CD4-positive, alpha-beta T cell treated with Interferon gamma for 1 hour (primary cell): ENCODE data around the gene GPR68.
"Not testable (repeated sequence)": the region's sequence is repeated elsewhere in the genome, so short reads cannot be mapped to it uniquely, and the experiment has no call there.

ENCODE experiments used
- DNase-seq: peaks from one replicate; pipeline ENCODE4 v3.0.0-alpha.2; 2020

GPR68 gene

GRCh38 chr14:91272341-91273272, 28.1 kb upstream of the GPR68 start:
- no peak for DNase-seq

- DNase-seq: no peak
Measured at GRCh38 chr14:91271639-91272038, 27.1 kb upstream of the GPR68 start.

GRCh38 chr14:91270619-91271018, 26.1 kb upstream of the GPR68 start:
- DNase-seq: no peak

GRCh38 chr14:91270188-91270587, 25.7 kb upstream of the GPR68 start:
- no peak for DNase-seq

GRCh38 chr14:91269076-91269991, 24.8 kb upstream of the GPR68 start:
- DNase-seq: no peak

GRCh38 chr14:91267965-91268437, 23.5 kb upstream of the GPR68 start:
- DNase-seq: no peak

GRCh38 chr14:91266276-91266675, 21.8 kb upstream of the GPR68 start:
- DNase-seq: not testable (repeated sequence)

DNA sequence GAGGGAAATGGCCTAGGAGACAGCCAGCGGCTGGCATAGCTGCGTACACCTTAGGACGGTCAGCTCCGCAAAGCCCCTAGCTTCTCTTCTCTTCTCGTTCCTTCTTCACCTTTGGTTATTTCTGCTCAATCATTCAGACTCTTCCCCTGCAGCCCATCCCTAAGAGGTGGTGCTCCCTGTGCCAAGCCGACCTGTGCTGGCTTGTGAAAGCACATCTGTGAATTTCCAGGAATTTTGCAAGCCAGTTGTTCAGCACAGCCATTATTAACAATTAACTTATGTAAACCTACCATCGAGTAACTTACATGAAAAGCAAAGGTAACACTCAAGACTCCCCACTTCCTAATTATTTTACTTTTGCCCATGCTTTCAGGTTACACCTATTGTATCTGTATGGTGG, 20.9 kb upstream of the GPR68 start:
- DNase-seq: no peak

DNA sequence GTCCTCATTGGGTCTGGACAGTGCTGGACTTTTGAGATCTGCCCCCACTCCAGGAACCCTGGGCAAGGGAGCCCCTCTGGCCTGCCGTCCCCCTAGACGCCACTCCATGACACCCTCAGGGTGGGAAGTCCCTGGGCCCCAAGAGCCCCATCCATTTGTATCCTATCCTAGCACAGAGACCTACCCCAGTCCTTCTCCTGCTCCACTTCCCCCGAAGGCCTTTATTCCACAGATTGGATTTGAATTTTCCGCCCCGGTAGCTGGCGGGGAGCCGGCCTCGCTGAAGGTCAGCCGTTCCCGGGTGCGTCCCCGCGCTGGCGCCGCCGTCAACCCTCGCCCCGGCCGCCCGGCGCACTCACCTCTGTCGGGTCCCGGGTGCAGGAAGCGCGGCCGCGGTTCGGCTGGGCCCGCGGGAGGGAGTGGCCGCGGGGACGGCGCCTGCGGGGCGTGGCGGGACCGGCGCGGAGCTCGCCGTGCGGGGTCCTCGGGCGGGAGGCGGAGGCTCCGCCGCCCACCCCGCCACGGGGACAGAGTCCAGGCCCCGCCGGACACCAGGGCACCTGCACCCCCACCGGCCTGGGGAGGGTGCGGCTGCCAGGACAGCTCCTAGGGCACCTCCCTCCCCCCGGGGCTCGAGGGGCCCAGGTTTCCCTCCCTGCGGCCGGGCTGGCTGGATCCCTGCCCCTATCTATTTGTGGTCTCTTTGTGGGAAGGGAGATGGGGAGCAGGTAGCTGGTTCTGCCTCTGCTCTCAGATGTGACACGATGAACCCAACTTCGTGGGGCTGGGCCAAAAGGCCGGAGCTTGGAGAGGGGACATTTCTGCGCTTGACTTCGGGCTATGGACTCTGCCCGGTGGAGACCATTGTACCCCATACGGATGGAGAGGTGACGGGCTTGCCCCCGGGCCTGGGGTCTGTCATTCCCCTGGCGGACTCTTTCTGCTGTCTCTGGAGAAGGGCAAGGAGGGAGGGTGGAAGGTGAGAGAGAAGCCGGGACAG, 19.9 kb upstream of the GPR68 start:
- peak; percentile 19 for DNase-seq

DNA sequence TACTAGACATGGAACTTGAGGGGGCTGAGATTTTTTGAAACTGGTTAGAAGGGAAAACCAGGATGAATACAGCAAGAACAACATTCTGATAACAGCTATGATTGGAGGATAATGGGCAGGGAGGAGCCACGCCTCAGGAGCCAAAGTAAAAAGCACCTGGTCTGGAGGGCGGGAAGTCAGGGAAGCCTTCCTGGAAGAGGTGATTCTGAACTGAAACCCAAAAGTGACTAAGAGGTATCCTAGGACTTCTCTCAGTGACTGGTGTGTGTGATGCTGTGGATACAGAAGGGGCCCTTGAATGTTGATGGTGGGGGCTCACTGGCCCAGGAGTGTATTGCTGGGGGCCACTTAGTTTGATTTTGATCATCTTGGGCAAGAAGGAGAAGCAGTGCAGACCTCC, 18.8 kb upstream of the GPR68 start:
- DNase-seq: no peak

- DNase-seq: no peak
Measured at GRCh38 chr14:91261986-91262549, 17.6 kb upstream of the GPR68 start.

GRCh38 chr14:91261115-91261514, 16.6 kb upstream of the GPR68 start:
- DNase-seq: peak; percentile 38

DNA sequence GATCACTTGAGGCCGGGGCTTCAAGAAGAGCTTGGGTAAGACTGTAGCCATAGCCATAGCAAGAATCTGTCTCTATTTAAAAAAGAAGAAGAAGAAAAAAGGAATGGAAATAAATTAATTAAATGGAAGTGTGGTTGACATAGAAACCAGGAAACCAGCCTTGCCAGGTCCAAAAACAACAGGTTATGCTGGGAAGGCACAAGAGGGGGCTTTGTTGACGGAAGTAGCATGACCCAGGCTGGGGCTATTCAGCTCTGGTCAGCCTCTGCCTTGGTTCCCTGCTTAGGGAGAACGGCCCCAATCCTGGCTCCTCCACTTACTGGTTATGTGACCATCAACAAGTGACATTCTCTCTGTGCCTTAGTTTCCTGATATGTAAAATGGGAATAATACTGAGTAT, 14.4 kb upstream of the GPR68 start:
- DNase-seq: no peak

DNA sequence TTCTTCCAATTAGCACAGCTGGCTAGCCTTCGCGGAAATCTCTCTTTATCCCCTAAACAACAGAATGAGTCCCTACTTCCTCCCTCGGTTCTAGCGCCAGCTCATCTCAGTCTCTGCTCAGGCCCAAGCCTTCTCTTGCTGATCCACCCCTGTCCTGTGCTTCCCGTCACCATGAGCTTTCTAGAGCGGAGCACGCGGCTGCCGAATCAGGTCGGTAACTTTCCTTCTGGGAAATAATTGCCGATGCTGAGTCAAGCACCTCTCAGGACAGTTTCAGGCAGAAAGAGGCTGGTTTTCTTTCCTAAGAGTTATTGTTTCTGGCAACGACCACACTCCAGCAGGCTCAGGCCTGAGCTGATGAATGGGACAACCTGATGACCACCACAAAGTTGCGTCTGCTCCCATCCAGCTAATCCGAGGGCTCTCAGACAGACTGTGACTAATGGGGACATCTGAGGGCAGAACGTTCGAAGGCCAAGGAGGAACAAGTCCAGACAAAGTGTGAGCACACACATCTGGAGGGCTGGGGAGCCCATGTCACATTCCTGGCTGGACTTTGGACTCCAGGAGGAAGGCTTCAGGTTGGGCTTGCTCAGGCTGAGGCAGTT, 13.6 kb upstream of the GPR68 start:
- no peak for DNase-seq

GRCh38 chr14:91257328-91258010, 13.0 kb upstream of the GPR68 start:
- no peak for DNase-seq

- no peak for DNase-seq
Measured at GRCh38 chr14:91256661-91257060, 12.2 kb upstream of the GPR68 start.

- DNase-seq: no peak
Measured at GRCh38 chr14:91255026-91255695, 10.7 kb upstream of the GPR68 start.

DNA sequence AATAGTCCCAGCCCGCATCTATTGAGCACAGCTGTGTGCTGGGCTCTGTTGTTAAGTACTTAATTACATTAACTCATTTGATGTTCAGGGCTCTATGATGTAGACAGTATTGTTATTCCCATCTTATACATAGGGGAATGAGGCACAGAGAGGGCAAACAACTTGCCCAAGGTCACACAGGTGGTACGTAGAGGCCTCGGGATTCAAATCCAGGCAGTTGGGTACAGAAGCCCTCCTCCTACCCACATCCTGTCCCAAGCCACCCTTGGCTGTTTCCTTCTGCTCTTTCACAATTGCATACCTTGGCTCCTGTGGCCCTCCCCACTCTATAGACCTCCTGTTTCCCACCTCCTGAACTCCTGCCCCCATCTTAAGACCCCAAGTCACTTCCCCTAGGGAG, 10.0 kb upstream of the GPR68 start:
- DNase-seq: no peak

DNA sequence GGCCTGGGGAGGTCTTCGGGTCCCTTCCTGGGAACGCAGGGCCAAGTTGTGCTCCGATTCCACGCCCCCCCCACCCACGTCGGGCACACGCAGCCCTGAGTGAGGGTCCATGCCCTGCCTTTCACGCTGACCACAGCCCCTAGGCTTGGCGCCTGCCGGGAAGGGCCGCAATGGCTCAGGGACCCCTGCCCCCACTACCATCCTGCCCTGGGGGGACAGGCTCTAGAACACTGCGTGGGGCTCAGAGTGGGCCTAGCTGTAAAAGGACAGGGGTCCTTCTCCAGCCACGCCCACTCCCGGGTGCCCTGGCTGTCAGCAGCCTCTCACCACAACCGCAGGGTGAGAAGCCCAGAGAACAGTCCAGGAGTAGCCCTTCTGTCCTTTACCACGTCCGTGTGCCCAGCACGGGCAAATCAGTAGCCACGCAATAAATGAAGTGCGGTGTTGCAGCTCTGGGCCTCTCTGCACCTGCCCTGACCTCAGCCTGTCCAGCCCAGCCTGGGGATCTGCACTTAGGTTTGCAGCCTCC, 9.4 kb upstream of the GPR68 start:
- no peak for DNase-seq
